NCI-H748 (cell line): ENCODE measurements around the gene PDLIM7.
A peak's percentile ranks its signal among the peaks of the same experiment; 100 is the strongest.
"Not testable (repeated sequence)": the region's sequence is repeated elsewhere in the genome, so short reads cannot be mapped to it uniquely, and the experiment has no call there.

Source experiments
- DNase-seq: peaks from one replicate; lab custom pipeline; 2025; ENCODE audit not compliant: unreplicated experiment; lab: John Stamatoyannopoulos, UW

The PDLIM7 gene

GRCh38 chr5:177497292-177498012 is at the start of gene PDLIM7:
Gene PDLIM7 (minus strand): TSS chr5:177497604. CDS start chr5:177496512, 1,092 bp downstream.
- DNase-seq = peak; percentile 96

- DNase-seq = no peak
Observed at GRCh38 chr5:177546258-177546741, 48.9 kb upstream of the PDLIM7 start.

GRCh38 chr5:177545487-177546257 is 48.3 kb upstream of the PDLIM7 start:
- DNase-seq = no peak

- no peak for DNase-seq
Observed at GRCh38 chr5:177542816-177543465, 45.5 kb upstream of the PDLIM7 start.

GRCh38 chr5:177540438-177540837 is 43.0 kb upstream of the PDLIM7 start:
- no peak for DNase-seq

GRCh38 chr5:177539411-177539810 is 42.0 kb upstream of the PDLIM7 start:
- DNase-seq = no peak

- no peak for DNase-seq
Observed at GRCh38 chr5:177538876-177539275, 41.5 kb upstream of the PDLIM7 start.

GRCh38 chr5:177537389-177538361 is 40.3 kb upstream of the PDLIM7 start:
- no peak for DNase-seq

- no peak for DNase-seq
Observed at GRCh38 chr5:177536386-177536785, 39.0 kb upstream of the PDLIM7 start.

GRCh38 chr5:177535125-177535524 is 37.7 kb upstream of the PDLIM7 start:
- DNase-seq = no peak

GRCh38 chr5:177534433-177534832 is 37.0 kb upstream of the PDLIM7 start:
- not testable (repeated sequence) for DNase-seq

- DNase-seq = no peak
Observed at GRCh38 chr5:177531209-177531940, 34.0 kb upstream of the PDLIM7 start.

GRCh38 chr5:177530638-177531037 is 33.2 kb upstream of the PDLIM7 start:
- DNase-seq = no peak

- no peak for DNase-seq
Observed at GRCh38 chr5:177529247-177530203, 32.1 kb upstream of the PDLIM7 start.

- DNase-seq = no peak
Observed at GRCh38 chr5:177528631-177529030, 31.2 kb upstream of the PDLIM7 start.

- no peak for DNase-seq
Observed at GRCh38 chr5:177527595-177527994, 30.2 kb upstream of the PDLIM7 start.

- DNase-seq = no peak
Observed at GRCh38 chr5:177526791-177527190, 29.4 kb upstream of the PDLIM7 start.

GRCh38 chr5:177526191-177526590 is 28.8 kb upstream of the PDLIM7 start:
- no peak for DNase-seq
